ENCODE data around the gene CCND3.

CCND3 gene

DNA sequence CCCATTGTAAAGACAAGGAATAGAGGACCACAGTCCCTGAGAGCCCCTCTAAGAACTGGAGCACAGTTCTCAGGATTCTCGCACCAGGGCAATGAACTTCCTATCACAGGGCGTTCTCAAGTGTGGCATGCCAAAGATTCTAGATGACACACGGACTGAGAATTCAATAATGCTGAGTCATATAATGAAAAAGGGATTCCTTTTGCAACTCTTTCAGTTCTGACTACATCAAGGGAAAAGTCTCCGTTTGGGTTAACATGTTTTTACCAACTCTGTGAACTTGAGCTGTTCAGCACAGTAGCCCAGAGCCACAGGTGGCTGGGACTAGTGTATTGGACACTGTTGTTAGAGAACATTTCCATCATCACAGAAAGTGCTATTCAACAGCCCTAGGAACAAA is 24.1 kb downstream of the CCND3 start:
- TF ChIP-seq EZH2 (optimal IDR thresholded peaks at IDR 0.05; ENCODE audit: low read depth, low read length), result no peak
- no peak for TF ChIP-seq EZH2phosphoT487 (IDR thresholded peaks at IDR 0.05; ENCODE audit: low read length)
- TF ChIP-seq, protein P1, sequence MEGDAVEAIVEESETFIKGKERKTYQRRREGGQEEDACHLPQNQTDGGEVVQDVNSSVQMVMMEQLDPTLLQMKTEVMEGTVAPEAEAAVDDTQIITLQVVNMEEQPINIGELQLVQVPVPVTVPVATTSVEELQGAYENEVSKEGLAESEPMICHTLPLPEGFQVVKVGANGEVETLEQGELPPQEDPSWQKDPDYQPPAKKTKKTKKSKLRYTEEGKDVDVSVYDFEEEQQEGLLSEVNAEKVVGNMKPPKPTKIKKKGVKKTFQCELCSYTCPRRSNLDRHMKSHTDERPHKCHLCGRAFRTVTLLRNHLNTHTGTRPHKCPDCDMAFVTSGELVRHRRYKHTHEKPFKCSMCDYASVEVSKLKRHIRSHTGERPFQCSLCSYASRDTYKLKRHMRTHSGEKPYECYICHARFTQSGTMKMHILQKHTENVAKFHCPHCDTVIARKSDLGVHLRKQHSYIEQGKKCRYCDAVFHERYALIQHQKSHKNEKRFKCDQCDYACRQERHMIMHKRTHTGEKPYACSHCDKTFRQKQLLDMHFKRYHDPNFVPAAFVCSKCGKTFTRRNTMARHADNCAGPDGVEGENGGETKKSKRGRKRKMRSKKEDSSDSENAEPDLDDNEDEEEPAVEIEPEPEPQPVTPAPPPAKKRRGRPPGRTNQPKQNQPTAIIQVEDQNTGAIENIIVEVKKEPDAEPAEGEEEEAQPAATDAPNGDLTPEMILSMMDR (IDR thresholded peaks at IDR 0.05; ENCODE audit: low read length), result no peak
- Histone ChIP-seq H3K79me2 (ENCODE audit: low read length) (peaks cover 52% of the 10 kb centered on the region), H3K4me1 (ENCODE audit: low read length) (peaks cover 9% of the 10 kb centered on the region; the same call in 1 of the 2 replicates), H2AFZ (ENCODE audit: low read length) (no peak overlapping the region), H3F3A (ENCODE audit: insufficient read depth, low read length) (peaks cover 10% of the 10 kb centered on the region), H3K27me3 (replicated peaks; ENCODE audit: insufficient read depth, low read length) (no peaks in the 10 kb centered on the region), H3K4me3 (ENCODE audit: low read length) (no peak overlapping the region), H3K9ac (ENCODE audit: low read length) (no peak overlapping the region), H3K4me2 (ENCODE audit: low read depth, low read length) (no peak overlapping the region), H3K9me3 (replicated peaks; ENCODE audit: insufficient read depth, low read length) (no peaks in the 10 kb centered on the region), H3K36me3 (replicated peaks; ENCODE audit: insufficient read depth, low read length) (no peaks in the 10 kb centered on the region), H4K20me1 (ENCODE audit: insufficient read depth, low read length) (no peaks in the 10 kb centered on the region), H3K27ac (ENCODE audit: low read length) (no peak overlapping the region), H3K9me2 (replicated peaks; ENCODE audit: insufficient read depth, low read length) (no peaks in the 10 kb centered on the region)
- no peak for DNase-seq

DNA sequence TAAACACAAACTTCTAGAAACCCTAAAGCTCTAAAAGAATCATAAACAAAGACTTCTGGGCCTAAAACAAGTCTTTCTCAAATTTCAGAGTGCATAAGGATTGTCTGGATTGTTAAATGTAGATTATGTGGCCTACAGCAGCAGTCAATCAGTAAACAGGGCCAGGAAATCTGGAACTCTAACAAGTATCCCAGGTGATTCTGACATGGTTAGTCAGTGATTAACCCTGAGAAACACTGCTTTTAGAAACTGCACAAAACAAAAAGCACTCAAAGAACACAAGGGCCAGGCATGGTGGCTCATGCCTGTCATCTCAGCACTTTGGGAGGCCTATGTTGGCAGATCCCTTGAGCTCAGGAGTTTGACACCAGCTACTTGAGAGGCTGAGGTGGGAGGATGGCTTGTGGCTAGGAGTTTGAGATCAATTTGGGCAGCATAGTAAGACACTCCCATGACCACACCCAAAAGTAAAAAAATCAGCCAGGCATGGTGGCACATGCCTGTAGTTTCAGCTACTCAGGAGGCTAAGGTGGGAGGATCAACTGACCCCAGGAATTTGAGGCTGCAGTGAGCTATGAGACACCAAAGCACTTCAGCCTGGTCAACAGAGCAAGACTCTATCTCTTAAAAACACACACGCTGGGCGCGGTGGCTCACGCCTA is 26.6 kb downstream of the CCND3 start:
- TF ChIP-seq, protein P1 (IDR thresholded peaks at IDR 0.05; ENCODE audit: low read length), result no peak
- TF ChIP-seq EZH2phosphoT487 (IDR thresholded peaks at IDR 0.05; ENCODE audit: low read length) (no peak), EZH2 (optimal IDR thresholded peaks at IDR 0.05; ENCODE audit: low read depth, low read length) (no peak)
- H3F3A ChIP-seq (ENCODE audit: insufficient read depth, low read length), result no peaks in the 10 kb centered on the region
- no peak overlapping the region for H3K4me2 ChIP-seq (ENCODE audit: low read depth, low read length)
- H4K20me1 ChIP-seq (ENCODE audit: insufficient read depth, low read length), result no peaks in the 10 kb centered on the region
- no peaks in the 10 kb centered on the region for H3K27me3 ChIP-seq (replicated peaks; ENCODE audit: insufficient read depth, low read length)
- H3K9me3 ChIP-seq (replicated peaks; ENCODE audit: insufficient read depth, low read length), result no peaks in the 10 kb centered on the region
- H3K79me2 ChIP-seq (ENCODE audit: low read length), result peaks cover 35% of the 10 kb centered on the region
- no peak overlapping the region for H3K4me3 ChIP-seq (ENCODE audit: low read length)
- H3K9ac ChIP-seq (ENCODE audit: low read length), result no peak overlapping the region
- no peaks in the 10 kb centered on the region for H3K9me2 ChIP-seq (replicated peaks; ENCODE audit: insufficient read depth, low read length)
- peaks cover 7% of the 10 kb centered on the region; the same call in 1 of the 2 replicates for H3K4me1 ChIP-seq (ENCODE audit: low read length)
- no peak for DNase-seq
- no peak overlapping the region for H2AFZ ChIP-seq (ENCODE audit: low read length)
- H3K27ac ChIP-seq (ENCODE audit: low read length), result no peak overlapping the region
- no peaks in the 10 kb centered on the region for H3K36me3 ChIP-seq (replicated peaks; ENCODE audit: insufficient read depth, low read length)

DNA sequence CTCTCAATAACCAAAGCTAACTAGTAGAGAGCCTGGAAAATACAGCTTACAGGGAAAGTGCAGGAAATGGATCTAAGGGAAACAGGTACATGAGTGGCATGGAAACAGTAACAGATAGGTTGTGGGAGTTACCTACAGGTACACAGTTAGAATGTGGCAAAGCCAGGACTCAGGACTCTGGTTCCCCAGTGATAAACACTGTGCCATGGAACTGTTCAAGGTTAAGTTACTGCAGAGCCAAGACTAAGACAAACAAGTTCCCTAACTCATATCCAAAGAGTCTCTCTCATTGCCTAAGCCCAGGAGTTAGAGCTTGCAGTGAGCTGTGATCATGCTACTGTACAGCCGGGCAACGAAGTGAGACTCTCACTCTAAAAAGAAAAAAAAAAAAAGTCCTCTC is 27.3 kb downstream of the CCND3 start:
- TF ChIP-seq, protein P1 (IDR thresholded peaks at IDR 0.05; ENCODE audit: low read length), result no peak
- no peak for TF ChIP-seq EZH2 (optimal IDR thresholded peaks at IDR 0.05; ENCODE audit: low read depth, low read length)
- no peak for TF ChIP-seq EZH2phosphoT487 (IDR thresholded peaks at IDR 0.05; ENCODE audit: low read length)
- H3K27me3 ChIP-seq (replicated peaks; ENCODE audit: insufficient read depth, low read length), result no peaks in the 10 kb centered on the region
- H2AFZ ChIP-seq (ENCODE audit: low read length), result no peak overlapping the region
- no peak for DNase-seq
- no peaks in the 10 kb centered on the region for H3K9me3 ChIP-seq (replicated peaks; ENCODE audit: insufficient read depth, low read length)
- H3K27ac ChIP-seq (ENCODE audit: low read length), result no peak overlapping the region
- no peak overlapping the region for H3K9ac ChIP-seq (ENCODE audit: low read length)
- no peak overlapping the region for H3K4me2 ChIP-seq (ENCODE audit: low read depth, low read length)
- H3F3A ChIP-seq (ENCODE audit: insufficient read depth, low read length), result no peaks in the 10 kb centered on the region
- no peaks in the 10 kb centered on the region for H3K9me2 ChIP-seq (replicated peaks; ENCODE audit: insufficient read depth, low read length)
- no peaks in the 10 kb centered on the region for H3K36me3 ChIP-seq (replicated peaks; ENCODE audit: insufficient read depth, low read length)
- H3K4me3 ChIP-seq (ENCODE audit: low read length), result no peak overlapping the region
- H4K20me1 ChIP-seq (ENCODE audit: insufficient read depth, low read length), result no peaks in the 10 kb centered on the region
- peaks cover 30% of the 10 kb centered on the region for H3K79me2 ChIP-seq (ENCODE audit: low read length)
- H3K4me1 ChIP-seq (ENCODE audit: low read length), result peaks cover under 1% of the 10 kb centered on the region; the same call in 1 of the 2 replicates

All from MM.1S (cell line).